Fibroblast of pulmonary artery (primary cell): ENCODE data around the gene UACA.

Source experiments
- DNase-seq: peaks from one replicate; pipeline ENCODE4 v3.0.0-alpha.2; 2010; ENCODE audit warnings: low read depth
- H3K4me3 ChIP-seq: replicated peaks from 2 replicates; pipeline ENCODE4 v1.5.1; 2011; ENCODE audit warnings: low read depth, mild to moderate bottlenecking, control low read depth, low read length, moderate library complexity
- CTCF ChIP-seq: IDR thresholded peaks from 2 replicates; pipeline ENCODE4 v1.5.1; 2011; ENCODE audit warnings: mild to moderate bottlenecking, control low read depth, low read length, inconsistent platforms; ENCODE audit errors: missing control alignments

The UACA gene

GRCh38 chr15:70710714-70711113 is 52.6 kb downstream of the UACA start:
- no peak for TF ChIP-seq CTCF
- no peak for DNase-seq
- H3K4me3 ChIP-seq, result no peak overlapping the region

GRCh38 chr15:70708839-70709238 is 54.5 kb downstream of the UACA start:
- no peak for TF ChIP-seq CTCF
- no peak for DNase-seq
- H3K4me3 ChIP-seq, result no peak overlapping the region

- TF ChIP-seq CTCF, result no peak
- no peak for DNase-seq
- no peak overlapping the region for H3K4me3 ChIP-seq
Measured at GRCh38 chr15:70707686-70708300, 55.6 kb downstream of the UACA start.

- TF ChIP-seq CTCF, result no peak
- no peak for DNase-seq
- H3K4me3 ChIP-seq, result no peak overlapping the region
Measured at GRCh38 chr15:70704731-70705130, 58.6 kb downstream of the UACA start.

- H3K4me3 ChIP-seq, result no peak overlapping the region
- TF ChIP-seq CTCF, result no peak
- no peak for DNase-seq
Measured at GRCh38 chr15:70704166-70704565, 59.2 kb downstream of the UACA start.

GRCh38 chr15:70703096-70703878 is 60.1 kb downstream of the UACA start:
- no peak overlapping the region for H3K4me3 ChIP-seq
- peak; percentile 50 for DNase-seq
- no peak for TF ChIP-seq CTCF
